HG03342 (cell line): ENCODE measurements around the gene FAM219A.
A peak's percentile ranks its signal among the peaks of the same experiment; 100 is the strongest.

Experiments
- ATAC-seq: cut with Tn5 transposase; IDR thresholded peaks from one replicate; pipeline ENCODE4 v1.9.1; 2021; ENCODE audit warnings: mild to moderate bottlenecking, moderate library complexity; ENCODE audit not compliant: unreplicated experiment

FAM219A gene

GRCh38 chr9:34405719-34406118 lies 52.7 kb downstream of the FAM219A start:
- ATAC-seq = no peak

GRCh38 chr9:34403554-34404380 lies 54.6 kb downstream of the FAM219A start:
- ATAC-seq = no peak

GRCh38 chr9:34400686-34401602 lies 57.4 kb downstream of the FAM219A start:
- no peak for ATAC-seq

GRCh38 chr9:34400275-34400674 lies 58.1 kb downstream of the FAM219A start:
- ATAC-seq = no peak

GRCh38 chr9:34399729-34400128 lies 58.6 kb downstream of the FAM219A start:
- no peak for ATAC-seq

GRCh38 chr9:34398875-34399274 lies 59.5 kb downstream of the FAM219A start:
- no peak for ATAC-seq

GRCh38 chr9:34396276-34397214 lies 61.8 kb downstream of the FAM219A start:
- no peak for ATAC-seq

GRCh38 chr9:34392511-34392910 lies 65.9 kb downstream of the FAM219A start:
- no peak for ATAC-seq

- ATAC-seq = no peak
Measured at GRCh38 chr9:34387239-34387638, 71.1 kb downstream of the FAM219A start.

GRCh38 chr9:34386656-34387055 lies 71.7 kb downstream of the FAM219A start:
- no peak for ATAC-seq

- ATAC-seq = no peak
Measured at GRCh38 chr9:34385561-34386230, 72.7 kb downstream of the FAM219A start.

GRCh38 chr9:34384368-34385165 lies 73.8 kb downstream of the FAM219A start:
- ATAC-seq = no peak

- ATAC-seq = no peak
Measured at GRCh38 chr9:34383904-34384303, 74.5 kb downstream of the FAM219A start.

GRCh38 chr9:34382879-34383278 lies 75.5 kb downstream of the FAM219A start:
- no peak for ATAC-seq

- no peak for ATAC-seq
Measured at GRCh38 chr9:34382054-34382453, 76.3 kb downstream of the FAM219A start.

- ATAC-seq = no peak
Measured at GRCh38 chr9:34381323-34381722, 77.0 kb downstream of the FAM219A start.

- ATAC-seq = peak; percentile 30
Measured at GRCh38 chr9:34380511-34381315, 77.7 kb downstream of the FAM219A start.

- ATAC-seq = no peak
Measured at GRCh38 chr9:34380034-34380510, 78.3 kb downstream of the FAM219A start.
